Bladder microvascular endothelial cell (primary cell): ENCODE measurements around the gene ECM2. TPM values are rescaled to one million over a fixed set of nuclear protein-coding genes. Genes with fewer than 3 reads are reported as not detected.

Experiments
- total RNA-seq: library from RNA; depleted of rRNA; stranded (reverse); fragments of >200 nt; gene quantifications from 2 replicates; pipeline ENCODE4 v1.2.3, GENCODE V29; 2014

Gene ECM2
- total RNA-seq = not detected in 2 replicates

DNA sequence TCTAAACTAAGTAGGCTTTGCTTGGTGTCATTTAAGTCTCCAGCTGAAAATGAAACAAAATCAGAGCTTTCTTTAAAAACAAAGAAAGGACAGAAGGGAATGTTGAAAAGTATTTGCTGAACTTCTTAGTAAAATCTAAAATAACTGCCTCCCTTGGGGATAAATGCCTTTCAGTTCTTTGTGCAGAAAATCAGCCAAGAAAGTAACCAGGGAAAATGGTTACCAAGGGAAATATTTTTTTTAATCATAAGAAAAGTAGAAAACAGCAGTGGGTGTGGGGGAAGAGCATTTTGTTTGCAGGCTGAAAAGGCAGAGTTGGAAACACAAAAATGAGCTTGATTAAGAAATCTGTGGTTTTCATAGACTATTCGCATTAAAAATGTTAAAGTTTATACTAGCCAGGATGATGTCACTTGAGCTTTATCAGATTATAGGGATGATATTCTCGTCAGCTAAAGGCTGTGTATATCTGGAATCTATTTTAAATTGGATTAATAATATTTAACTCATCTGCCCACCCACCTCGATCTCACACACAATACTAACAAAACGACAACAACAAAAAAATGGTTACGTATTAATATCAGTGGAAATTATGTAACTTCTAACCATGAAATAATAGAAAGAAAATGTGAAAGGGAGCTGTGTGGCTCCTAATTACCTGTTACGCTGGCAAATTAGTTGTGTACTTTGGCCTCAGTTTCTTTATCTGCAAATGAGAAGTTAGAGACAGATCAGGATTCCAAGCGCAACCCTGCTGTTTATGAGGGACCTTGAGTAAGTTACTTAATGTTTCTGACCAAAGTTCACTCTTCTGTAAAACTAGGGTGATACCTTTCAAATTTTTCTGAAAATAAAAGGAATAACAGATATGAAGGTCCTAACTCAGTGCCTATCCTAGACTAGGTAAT, at the start of gene ECM2:
Gene ECM2, minus strand, starts transcription at position 51 of the 911 bp plus-strand sequence. CDS start 13,124 bp downstream, outside the sequence.

DNA sequence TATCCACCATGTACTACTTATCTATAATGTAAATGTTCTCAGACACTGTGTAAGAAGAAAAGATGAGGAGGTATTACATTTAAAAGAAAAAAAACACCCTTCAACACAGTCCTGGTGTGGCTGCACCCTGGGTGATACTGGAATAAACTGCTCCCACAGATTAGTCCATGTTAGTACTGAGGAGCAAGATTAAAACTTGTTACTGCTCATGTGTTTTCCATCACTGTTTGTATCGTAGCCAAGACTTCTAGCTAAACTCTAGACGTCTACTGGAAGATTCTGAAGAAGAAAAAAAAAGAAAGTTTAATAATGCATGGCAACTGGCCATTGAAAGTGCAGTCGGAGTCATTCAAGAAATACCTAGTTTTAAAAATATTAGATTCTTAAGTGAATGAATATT, 53.5 kb downstream of the ECM2 start, which contains the start of gene ASPN:
Gene ASPN, minus strand, starts transcription at position 178 of the 400 bp plus-strand sequence.

Other genes with a start within 250 kb of the ECM2 start
- gene IARS1, start 242.3 kb downstream of the ECM2 start, total RNA-seq = 85.2 and 258 TPM in 2 replicates
- gene NOL8, start 210.6 kb downstream of the ECM2 start, total RNA-seq = 14.2 and 32.7 TPM in 2 replicates
- gene CENPP, start 210.0 kb downstream of the ECM2 start, total RNA-seq = 2.3 and 4.3 TPM in 2 replicates
- not detected in 2 replicates for gene OGN, start 131.4 kb downstream of the ECM2 start, total RNA-seq
- gene OMD, start 111.5 kb downstream of the ECM2 start, total RNA-seq = 0.06 TPM in 1 of 2 replicates, not detected in the other
- 0.06 TPM in 1 of 2 replicates, not detected in the other for gene ASPN, start 53.5 kb downstream of the ECM2 start, total RNA-seq
- gene IPPK, start 134.1 kb upstream of the ECM2 start, total RNA-seq = 7.4 and 32.8 TPM in 2 replicates
- 36.4 and 83.5 TPM in 2 replicates for gene BICD2, start 228.8 kb upstream of the ECM2 start, total RNA-seq